PC-3 (cell line): ENCODE measurements around the gene ZNF518B. TPM values are rescaled to one million over a fixed set of nuclear protein-coding genes. Genes with fewer than 3 reads are reported as not detected.
"Not testable (repeated sequence)": the region's sequence is repeated elsewhere in the genome, so short reads cannot be mapped to it uniquely, and the experiment has no call there.

Experiments used
- ATAC-seq: fragments of 200-7000 bp; cut with Tn5 transposase; 2 replicates; pipeline ENCODE4 v1.9.1; 2020; ENCODE audit warnings: mild to moderate bottlenecking, moderate library complexity
- BruUV-seq: library from RNA; stranded (reverse); fragments of 400-500 nt; replicated peaks from 2 replicates; lab custom pipeline; 2021; lab: Mats Ljungman, UMichigan
- CTCF ChIA-PET: fragments of 300-600 bp; sonication (Branson Sonifier 250); formaldehyde crosslinking; loops from one replicate; lab custom pipeline; 2022; ENCODE audit warnings: antibody characterized with exemption; lab: Charles Lee
- POLR2A ChIA-PET: fragments of 300-600 bp; sonication (Branson Sonifier 250); formaldehyde crosslinking; loops from one replicate; lab custom pipeline; 2022; ENCODE audit warnings: antibody characterized with exemption; ENCODE audit not compliant: unreplicated experiment; lab: Charles Lee
- DNase-seq: peaks from one replicate; pipeline ENCODE4 v3.0.0-alpha.2; 2015
- H2AFZ ChIP-seq: fragments of 300-600 bp; sonication (generic); 2 replicates; pipeline ENCODE4 v1.6.0; 2016; ENCODE audit warnings: antibody characterized with exemption, low read length
- H3F3A ChIP-seq: fragments of 300-600 bp; sonication (generic); one replicate; pipeline ENCODE4 v1.6.0; 2017; ENCODE audit warnings: antibody characterized with exemption, low read length, control low read depth, mild to moderate bottlenecking; ENCODE audit not compliant: unreplicated experiment
- H3K27ac ChIP-seq: fragments of 300-600 bp; sonication (generic); 2 replicates; pipeline ENCODE4 v1.5.1; 2016; ENCODE audit warnings: mild to moderate bottlenecking, low read length
- H3K27me3 ChIP-seq: fragments of 300-600 bp; sonication (generic); 2 replicates; pipeline ENCODE4 v1.6.1; 2016; ENCODE audit warnings: low read length, mixed read lengths
- H3K36me3 ChIP-seq: fragments of 300-600 bp; sonication (generic); 2 replicates; pipeline ENCODE4 v1.6.1; 2016; ENCODE audit warnings: low read depth, mixed run types, low read length, mixed read lengths
- H3K4me1 ChIP-seq: fragments of 300-600 bp; sonication (generic); 2 replicates; pipeline ENCODE4 v1.5.1; 2016; ENCODE audit warnings: low read length; ENCODE audit not compliant: insufficient read depth
- H3K4me2 ChIP-seq: fragments of 300-600 bp; sonication (generic); 2 replicates; pipeline ENCODE4 v1.6.0; 2016; ENCODE audit warnings: low read length
- H3K4me3 ChIP-seq: fragments of 300-600 bp; sonication (generic); 2 replicates; pipeline ENCODE4 v1.5.1; 2016; ENCODE audit warnings: mild to moderate bottlenecking, low read length, mixed read lengths
- H3K79me2 ChIP-seq: fragments of 300-600 bp; sonication (generic); 2 replicates; pipeline ENCODE4 v1.6.1; 2017; ENCODE audit warnings: low read length, mixed read lengths
- H3K9ac ChIP-seq: fragments of 300-600 bp; sonication (generic); 2 replicates; pipeline ENCODE4 v1.6.0; 2016; ENCODE audit warnings: mild to moderate bottlenecking, low read length
- H3K9me2 ChIP-seq: fragments of 300-600 bp; sonication (generic); replicated peaks from 2 replicates; pipeline ENCODE4 v1.6.1; 2016; ENCODE audit warnings: mixed run types, low read length, mixed read lengths
- H3K9me3 ChIP-seq: fragments of 300-600 bp; sonication (generic); 2 replicates; pipeline ENCODE4 v1.6.1; 2016; ENCODE audit warnings: low read length, mixed read lengths
- H4K20me1 ChIP-seq: fragments of 300-600 bp; sonication (generic); 2 replicates; pipeline ENCODE4 v1.6.1; 2016; ENCODE audit warnings: low read length, mixed read lengths
- CTCF ChIP-seq: fragments of 300-600 bp; sonication (generic); conservative IDR thresholded peaks from 2 replicates; pipeline ENCODE4 v1.5.1; 2017; ENCODE audit warnings: antibody characterized with exemption, low read depth, mild to moderate bottlenecking, low read length
- EZH2 ChIP-seq: fragments of 300-600 bp; sonication (generic); IDR thresholded peaks from one replicate; pipeline ENCODE4 v1.6.1; 2017; ENCODE audit warnings: antibody characterized with exemption, mild to moderate bottlenecking, low read length; ENCODE audit not compliant: unreplicated experiment
- EZH2phosphoT487 ChIP-seq: fragments of 300-600 bp; sonication (generic); IDR thresholded peaks from 2 replicates; pipeline ENCODE4 v1.6.1; 2018; ENCODE audit warnings: mild to moderate bottlenecking, antibody characterized with exemption, low read length, borderline replicate concordance
- intact Hi-C: fragments of 100-400 bp; cut with micrococcal nuclease; formaldehyde crosslinking; loops from 2 replicates; pipeline ENCODE4 v1.9.0; 2023
- total RNA-seq: library from RNA; depleted of rRNA; stranded (reverse); fragments of >200 nt; gene quantifications from 2 replicates; pipeline ENCODE4 v1.2.3, GENCODE V29; 2014

Gene ZNF518B
- total RNA-seq, 1 experiment from 2014 or later = 16.2 TPM

GRCh38 chr4:10441512-10441911 lies 15.7 kb downstream of the ZNF518B start:
- no peak for ATAC-seq
- Histone ChIP-seq H4K20me1 (no peaks in the 10 kb centered on the region; the same call in 1 of the 2 replicates), H3K79me2 (no peaks in the 10 kb centered on the region), H3K36me3 (peaks cover 23% of the 10 kb centered on the region), H2AFZ (no peak overlapping the region), H3K27ac (no peak overlapping the region), H3K9me2 (no peaks in the 10 kb centered on the region), H3K4me3 (no peak overlapping the region), H3K9me3 (no peaks in the 10 kb centered on the region), H3K9ac (no peak overlapping the region), H3K4me1 (no peaks in the 10 kb centered on the region), H3K27me3 (no peaks in the 10 kb centered on the region), H3F3A (no peaks in the 10 kb centered on the region), H3K4me2 (no peak overlapping the region)
- intact Hi-C loops = no loop called here
- no peak for TF ChIP-seq EZH2
- no peak for TF ChIP-seq EZH2phosphoT487
- TF ChIP-seq CTCF = no peak
- ChIA-PET CTCF (no interaction called here), POLR2A (no interaction called here)
- BruUV-seq = no TSS peak
- DNase-seq = no peak

GRCh38 chr4:10438924-10439323 lies 18.3 kb downstream of the ZNF518B start:
- Histone ChIP-seq H3K36me3 (no peaks in the 10 kb centered on the region), H3K27ac (no peak overlapping the region), H3F3A (no peaks in the 10 kb centered on the region), H3K79me2 (no peaks in the 10 kb centered on the region), H3K27me3 (no peaks in the 10 kb centered on the region), H3K9me3 (no peaks in the 10 kb centered on the region), H4K20me1 (no peaks in the 10 kb centered on the region; the same call in 1 of the 2 replicates), H3K9me2 (no peaks in the 10 kb centered on the region), H2AFZ (no peak overlapping the region), H3K4me2 (no peak overlapping the region), H3K4me1 (no peaks in the 10 kb centered on the region), H3K4me3 (no peak overlapping the region), H3K9ac (no peak overlapping the region)
- POLR2A ChIA-PET = no interaction called here
- CTCF ChIA-PET = no interaction called here
- BruUV-seq = no TSS peak
- intact Hi-C loops = no loop called here
- ATAC-seq (no peak), DNase-seq (no peak)
- TF ChIP-seq EZH2 (no peak), CTCF (no peak), EZH2phosphoT487 (no peak)

GRCh38 chr4:10437735-10438134 lies 19.5 kb downstream of the ZNF518B start:
- Histone ChIP-seq H3K9me2 (no peaks in the 10 kb centered on the region), H3F3A (no peaks in the 10 kb centered on the region), H3K9ac (no peak overlapping the region), H4K20me1 (no peaks in the 10 kb centered on the region; the same call in 1 of the 2 replicates), H3K27me3 (no peaks in the 10 kb centered on the region), H3K4me1 (no peaks in the 10 kb centered on the region), H3K79me2 (no peaks in the 10 kb centered on the region), H3K27ac (no peak overlapping the region), H2AFZ (no peak overlapping the region), H3K4me3 (no peak overlapping the region), H3K4me2 (no peak overlapping the region), H3K9me3 (no peaks in the 10 kb centered on the region), H3K36me3 (no peaks in the 10 kb centered on the region)
- intact Hi-C loops = no loop called here
- TF ChIP-seq EZH2phosphoT487 = no peak
- CTCF ChIA-PET = no interaction called here
- POLR2A ChIA-PET = no interaction called here
- DNase-seq (no peak), ATAC-seq (no peak)
- BruUV-seq = no TSS peak

GRCh38 chr4:10427680-10428079 lies 29.5 kb downstream of the ZNF518B start:
- H3K36me3 ChIP-seq, CTCF ChIA-PET, H3K9me2 ChIP-seq, H3K4me2 ChIP-seq, ATAC-seq, H3K27ac ChIP-seq, H3K9ac ChIP-seq, H3F3A ChIP-seq, H4K20me1 ChIP-seq, BruUV-seq, intact Hi-C loops, H3K4me1 ChIP-seq, H2AFZ ChIP-seq, H3K27me3 ChIP-seq, H3K9me3 ChIP-seq, DNase-seq, H3K79me2 ChIP-seq, H3K4me3 ChIP-seq, POLR2A ChIA-PET: not testable (repeated sequence)
